Spleen (tissue), 7 donors: ENCODE results near the gene ADGRG3.

Experiments used
- POLR2A ChIP-seq, 3 donors: fragments of 450-650 bp; IDR thresholded peaks; one replicate each; pipeline ENCODE4 v1.5.1; 2017; ENCODE audit warnings: antibody characterized with exemption in 3 of 3, mild to moderate bottlenecking in 1 of 3
- POLR2AphosphoS5 ChIP-seq, 3 donors: sonication (generic); formaldehyde crosslinking; IDR thresholded peaks; one replicate each; pipeline ENCODE4 v1.5.1; 2017; ENCODE audit warnings: antibody characterized with exemption in 3 of 3
- TF ChIP-seq, protein P1 (sequence below), 11 experiments: fragments of 200-600 bp in 7 of 11; fragments of 450-650 bp in 4 of 11; sonication (generic) in 4 of 11; IDR thresholded peaks in 8 of 11; conservative IDR thresholded peaks in 3 of 11; 1 replicate in 7 of 11; 2 replicates in 4 of 11; pipeline versions ENCODE4 v1.4.0 to v1.8.0; 2016 to 2021; ENCODE audit warnings: antibody characterized with exemption in 11 of 11, inconsistent platforms in 4 of 11, mild to moderate bottlenecking in 1 of 11
- donor health status: DM: no; HTN: no; CAD: no; lungs with moderate emphysema.
- donor health status: DM: no; HTN: no; CAD: no.
- donor health status: DM: no; HTN: no; CAD: no.

DNA sequence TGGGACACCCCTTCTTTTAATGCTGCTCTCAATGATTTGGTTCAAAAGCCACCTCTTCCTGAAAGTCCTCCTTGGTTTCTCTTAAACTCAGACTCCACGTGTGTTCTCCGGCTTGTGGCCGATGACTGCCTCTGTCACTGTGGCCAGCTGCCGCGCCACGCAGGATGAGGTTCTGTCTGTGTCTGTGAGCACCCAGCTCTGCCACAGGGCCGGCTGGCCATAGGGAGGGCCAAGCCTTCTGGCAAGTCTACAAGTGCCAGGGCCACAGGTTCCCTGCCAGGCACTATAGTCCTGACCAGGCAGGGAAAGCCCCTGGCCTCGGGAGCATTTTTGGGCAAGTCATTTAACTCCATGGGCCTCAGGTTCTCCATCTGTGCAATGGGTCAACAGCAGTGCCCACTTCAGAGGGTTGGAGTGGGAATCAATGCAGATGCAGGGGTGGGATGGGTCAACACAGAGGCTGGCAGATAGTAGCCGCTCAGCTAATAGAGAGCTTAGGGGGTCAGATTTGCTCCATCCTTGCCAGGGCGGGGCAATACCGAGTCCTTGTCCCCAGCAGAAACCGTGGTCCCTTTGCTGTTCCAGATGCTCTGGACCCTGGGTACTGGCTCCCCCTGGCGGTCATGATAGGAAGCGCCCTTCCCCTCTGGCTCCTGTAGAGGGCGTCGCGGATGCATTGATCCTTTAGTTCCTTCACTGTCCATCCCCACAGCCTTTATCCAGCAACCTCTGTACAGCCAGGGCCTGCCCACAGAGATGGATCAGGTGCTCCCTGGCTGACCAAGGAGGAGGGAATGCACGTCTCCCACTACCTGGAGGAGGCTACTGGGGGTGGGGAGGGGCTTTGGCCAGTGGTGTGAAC is 19.3 kb upstream of the ADGRG3 start:
- TF ChIP-seq, protein P1, sequence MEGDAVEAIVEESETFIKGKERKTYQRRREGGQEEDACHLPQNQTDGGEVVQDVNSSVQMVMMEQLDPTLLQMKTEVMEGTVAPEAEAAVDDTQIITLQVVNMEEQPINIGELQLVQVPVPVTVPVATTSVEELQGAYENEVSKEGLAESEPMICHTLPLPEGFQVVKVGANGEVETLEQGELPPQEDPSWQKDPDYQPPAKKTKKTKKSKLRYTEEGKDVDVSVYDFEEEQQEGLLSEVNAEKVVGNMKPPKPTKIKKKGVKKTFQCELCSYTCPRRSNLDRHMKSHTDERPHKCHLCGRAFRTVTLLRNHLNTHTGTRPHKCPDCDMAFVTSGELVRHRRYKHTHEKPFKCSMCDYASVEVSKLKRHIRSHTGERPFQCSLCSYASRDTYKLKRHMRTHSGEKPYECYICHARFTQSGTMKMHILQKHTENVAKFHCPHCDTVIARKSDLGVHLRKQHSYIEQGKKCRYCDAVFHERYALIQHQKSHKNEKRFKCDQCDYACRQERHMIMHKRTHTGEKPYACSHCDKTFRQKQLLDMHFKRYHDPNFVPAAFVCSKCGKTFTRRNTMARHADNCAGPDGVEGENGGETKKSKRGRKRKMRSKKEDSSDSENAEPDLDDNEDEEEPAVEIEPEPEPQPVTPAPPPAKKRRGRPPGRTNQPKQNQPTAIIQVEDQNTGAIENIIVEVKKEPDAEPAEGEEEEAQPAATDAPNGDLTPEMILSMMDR (IDR thresholded peaks at IDR 0.05 in 8 of 11, conservative IDR thresholded peaks at IDR 0.05 in 3 of 11) = peak; percentile 98 to 100 (median 100)
- TF ChIP-seq POLR2A (IDR thresholded peaks at IDR 0.05) (no peak), POLR2AphosphoS5 (IDR thresholded peaks at IDR 0.05) (peak; percentile 8 to 75 (median 29))
